Measurements from ENCODE around the gene VPS8. TPM values are rescaled to one million over a fixed set of nuclear protein-coding genes. Genes with fewer than 3 reads are reported as not detected.

VPS8 gene
- total RNA-seq, 1 donor from 2014 or later, result 40.1 TPM

- H3K4me3 Mint-ChIP-seq (ENCODE audit: low read depth), result no peak overlapping the region
- no peaks in the 10 kb centered on the region for H3K36me3 Mint-ChIP-seq (ENCODE audit: low read depth)
- no peaks in the 10 kb centered on the region for H3K9me3 Mint-ChIP-seq
- no peaks in the 10 kb centered on the region for H3K4me1 Mint-ChIP-seq (ENCODE audit: low read depth)
- DNase-seq (ENCODE audit: low spot score), result no peak
- intact Hi-C loops (cut with micrococcal nuclease), result no loop called here
- no peak overlapping the region for H3K27ac Mint-ChIP-seq
- H3K27me3 Mint-ChIP-seq (ENCODE audit: low read depth), result no peaks in the 10 kb centered on the region
Observed at GRCh38 chr3:185070491-185071286, 258.7 kb downstream of the VPS8 start.

GRCh38 chr3:185071287-185071800, 259.4 kb downstream of the VPS8 start:
- no peaks in the 10 kb centered on the region for H3K27me3 Mint-ChIP-seq (ENCODE audit: low read depth)

DNA sequence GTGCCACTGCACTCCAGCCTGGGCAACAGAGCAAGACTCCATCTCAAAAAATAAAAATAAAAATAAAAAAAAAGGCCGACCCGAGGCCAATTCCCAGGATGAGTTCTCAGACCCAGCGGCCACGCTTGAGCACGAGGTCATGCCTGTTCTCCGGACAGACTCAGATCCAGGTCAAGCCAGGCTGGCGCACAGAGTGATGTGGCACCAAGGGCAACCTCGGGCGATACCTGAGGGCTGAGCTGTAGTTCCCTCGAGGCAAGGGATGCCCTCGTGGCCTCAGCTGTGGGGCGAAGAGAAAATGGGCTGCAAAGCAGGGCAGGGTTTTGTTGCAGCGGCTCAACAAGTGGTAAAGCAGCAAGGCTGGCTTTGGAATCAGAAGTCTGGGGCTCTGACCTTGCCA, 263.6 kb downstream of the VPS8 start:
- H3K36me3 Mint-ChIP-seq (ENCODE audit: low read depth), result no peaks in the 10 kb centered on the region
- no peak for DNase-seq (ENCODE audit: low spot score)
- no peaks in the 10 kb centered on the region for H3K9me3 Mint-ChIP-seq
- no peak overlapping the region for H3K4me3 Mint-ChIP-seq (ENCODE audit: low read depth)
- no peaks in the 10 kb centered on the region for H3K27me3 Mint-ChIP-seq (ENCODE audit: low read depth)
- intact Hi-C loops (cut with micrococcal nuclease), result no loop called here
- no peak overlapping the region for H3K27ac Mint-ChIP-seq
- H3K4me1 Mint-ChIP-seq (ENCODE audit: low read depth), result no peaks in the 10 kb centered on the region

More at GRCh38 chr3:185071287-185071800, 259.4 kb downstream of the VPS8 start:
- Mint-ChIP-seq H3K4me1 (ENCODE audit: low read depth) (no peaks in the 10 kb centered on the region), H3K36me3 (ENCODE audit: low read depth) (no peaks in the 10 kb centered on the region), H3K9me3 (no peaks in the 10 kb centered on the region), H3K4me3 (ENCODE audit: low read depth) (no peak overlapping the region), H3K27ac (no peak overlapping the region)
- intact Hi-C loops (cut with micrococcal nuclease), result no loop called here
- no peak for DNase-seq (ENCODE audit: low spot score)

- Mint-ChIP-seq H3K36me3 (ENCODE audit: low read depth) (no peaks in the 10 kb centered on the region), H3K4me3 (ENCODE audit: low read depth) (no peak overlapping the region), H3K9me3 (no peaks in the 10 kb centered on the region), H3K27me3 (ENCODE audit: low read depth) (no peaks in the 10 kb centered on the region), H3K27ac (no peak overlapping the region), H3K4me1 (ENCODE audit: low read depth) (no peaks in the 10 kb centered on the region)
- no peak for DNase-seq (ENCODE audit: low spot score)
- intact Hi-C loops (cut with micrococcal nuclease), result no loop called here
Observed at GRCh38 chr3:185076219-185076618, 264.3 kb downstream of the VPS8 start.

DNA sequence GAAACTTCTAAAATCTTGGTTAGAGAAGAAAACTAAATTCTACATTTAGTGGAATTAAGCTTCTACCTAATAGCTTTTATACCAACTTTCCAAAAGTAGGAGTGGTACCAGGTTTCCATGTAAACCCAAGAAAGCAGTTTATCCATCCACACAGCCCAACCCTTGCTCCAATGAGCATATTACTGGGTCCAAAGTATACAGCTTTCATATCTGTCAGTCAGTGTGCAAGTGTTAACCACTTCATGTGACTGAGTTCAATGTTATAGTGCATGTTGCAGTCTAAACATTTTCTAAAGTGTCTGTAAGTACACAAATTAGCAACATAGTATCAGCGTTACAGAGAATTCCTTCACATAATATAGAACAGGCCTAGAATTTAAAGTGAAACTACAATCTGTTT, 267.7 kb downstream of the VPS8 start:
- Mint-ChIP-seq H3K4me1 (ENCODE audit: low read depth) (no peaks in the 10 kb centered on the region), H3K36me3 (ENCODE audit: low read depth) (no peaks in the 10 kb centered on the region), H3K27ac (no peak overlapping the region), H3K9me3 (no peaks in the 10 kb centered on the region), H3K27me3 (ENCODE audit: low read depth) (no peaks in the 10 kb centered on the region), H3K4me3 (ENCODE audit: low read depth) (no peak overlapping the region)
- no peak for DNase-seq (ENCODE audit: low spot score)
- intact Hi-C loops (cut with micrococcal nuclease), result no loop called here

DNA sequence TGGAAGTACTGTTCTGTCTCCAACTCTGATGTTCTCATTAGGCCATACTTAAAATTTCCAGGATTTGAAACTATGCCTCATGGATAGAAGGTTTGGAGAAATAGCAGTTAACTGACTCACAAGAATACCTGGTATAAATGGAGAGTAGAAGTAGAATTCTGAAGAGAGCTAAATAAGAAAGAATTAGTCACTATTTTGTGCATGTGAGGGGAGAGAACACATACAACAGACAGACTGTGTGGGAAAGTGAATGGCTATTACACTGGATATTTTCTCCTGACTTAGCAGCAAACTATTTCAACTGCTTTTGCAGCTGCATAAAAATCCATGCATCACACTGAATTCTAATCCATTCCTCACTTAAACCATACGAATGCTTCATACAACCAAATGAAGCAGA, 269.6 kb downstream of the VPS8 start:
- H3K27ac Mint-ChIP-seq, result no peak overlapping the region
- H3K4me3 Mint-ChIP-seq (ENCODE audit: low read depth), result no peak overlapping the region
- H3K4me1 Mint-ChIP-seq (ENCODE audit: low read depth), result no peaks in the 10 kb centered on the region
- no peak for DNase-seq (ENCODE audit: low spot score)
- peaks cover 7% of the 10 kb centered on the region for H3K27me3 Mint-ChIP-seq (ENCODE audit: low read depth)
- intact Hi-C loops (cut with micrococcal nuclease), result no loop called here
- no peaks in the 10 kb centered on the region for H3K36me3 Mint-ChIP-seq (ENCODE audit: low read depth)
- H3K9me3 Mint-ChIP-seq, result no peaks in the 10 kb centered on the region

- Mint-ChIP-seq H3K27ac (no peak overlapping the region), H3K9me3 (no peaks in the 10 kb centered on the region), H3K4me3 (ENCODE audit: low read depth) (no peak overlapping the region), H3K27me3 (ENCODE audit: low read depth) (peaks cover 7% of the 10 kb centered on the region), H3K36me3 (ENCODE audit: low read depth) (no peaks in the 10 kb centered on the region), H3K4me1 (ENCODE audit: low read depth) (no peaks in the 10 kb centered on the region)
- DNase-seq (ENCODE audit: low spot score), result no peak
- intact Hi-C loops (cut with micrococcal nuclease), result no loop called here
Observed at GRCh38 chr3:185082149-185082548, 270.2 kb downstream of the VPS8 start.

- intact Hi-C loops (cut with micrococcal nuclease), result no loop called here
- Mint-ChIP-seq H3K27me3 (ENCODE audit: low read depth) (peaks cover 11% of the 10 kb centered on the region), H3K9me3 (no peaks in the 10 kb centered on the region), H3K4me3 (ENCODE audit: low read depth) (no peak overlapping the region), H3K36me3 (ENCODE audit: low read depth) (no peaks in the 10 kb centered on the region), H3K4me1 (ENCODE audit: low read depth) (no peaks in the 10 kb centered on the region), H3K27ac (no peak overlapping the region)
- DNase-seq (ENCODE audit: low spot score), result no peak
Observed at GRCh38 chr3:185082829-185083228, 270.9 kb downstream of the VPS8 start.

DNA sequence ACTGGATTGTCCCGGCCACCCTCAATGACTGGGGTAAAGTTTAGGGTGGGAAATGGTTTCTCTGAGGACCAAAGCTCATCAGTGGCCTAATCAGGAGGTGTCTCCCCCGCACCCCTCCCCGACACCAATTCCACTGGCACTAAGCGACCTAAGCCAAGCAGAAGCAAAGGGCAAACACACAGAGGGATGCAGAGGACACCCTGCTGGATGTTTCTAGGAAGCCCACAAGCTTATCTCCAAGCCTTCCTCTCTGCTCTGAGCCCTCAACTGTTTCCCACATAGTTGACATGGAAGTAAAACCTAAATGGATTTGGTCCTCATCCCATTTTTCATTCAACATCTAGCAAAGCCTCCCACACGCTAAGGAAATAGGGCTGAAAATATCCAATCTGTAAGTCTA, 272.4 kb downstream of the VPS8 start:
- H3K27ac Mint-ChIP-seq, result no peak overlapping the region
- no peak for DNase-seq (ENCODE audit: low spot score)
- intact Hi-C loops (cut with micrococcal nuclease), result no loop called here
- H3K27me3 Mint-ChIP-seq (ENCODE audit: low read depth), result peaks cover 11% of the 10 kb centered on the region
- no peaks in the 10 kb centered on the region for H3K9me3 Mint-ChIP-seq
- H3K36me3 Mint-ChIP-seq (ENCODE audit: low read depth), result no peaks in the 10 kb centered on the region
- no peaks in the 10 kb centered on the region for H3K4me1 Mint-ChIP-seq (ENCODE audit: low read depth)
- no peak overlapping the region for H3K4me3 Mint-ChIP-seq (ENCODE audit: low read depth)

DNA sequence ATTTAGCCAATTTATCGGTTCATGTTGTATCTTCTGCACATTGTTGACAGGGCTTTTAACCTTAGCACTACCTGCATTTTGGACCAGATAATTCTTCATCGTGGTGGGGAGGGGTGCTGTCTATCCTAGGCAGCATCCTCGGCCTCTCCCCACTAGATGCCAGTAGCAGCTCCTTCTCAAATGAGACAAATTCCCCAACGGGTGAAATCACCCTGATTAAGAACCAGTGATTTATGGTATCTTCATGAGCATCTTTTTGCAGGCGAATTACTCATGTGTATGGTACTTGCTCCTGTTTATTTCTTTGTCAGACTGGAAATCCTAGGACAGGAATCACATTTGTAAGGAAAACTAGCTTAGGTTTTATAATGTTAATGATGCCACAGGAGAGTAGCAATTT, 272.9 kb downstream of the VPS8 start:
- Mint-ChIP-seq H3K36me3 (ENCODE audit: low read depth) (no peaks in the 10 kb centered on the region), H3K4me1 (ENCODE audit: low read depth) (no peaks in the 10 kb centered on the region), H3K9me3 (no peaks in the 10 kb centered on the region), H3K27me3 (ENCODE audit: low read depth) (peaks cover 11% of the 10 kb centered on the region), H3K4me3 (ENCODE audit: low read depth) (no peak overlapping the region), H3K27ac (no peak overlapping the region)
- no peak for DNase-seq (ENCODE audit: low spot score)
- intact Hi-C loops (cut with micrococcal nuclease), result no loop called here

GRCh38 chr3:185087419-185087818, 275.5 kb downstream of the VPS8 start:
- Mint-ChIP-seq H3K4me3 (ENCODE audit: low read depth) (no peak overlapping the region), H3K4me1 (ENCODE audit: low read depth) (no peaks in the 10 kb centered on the region), H3K36me3 (ENCODE audit: low read depth) (no peaks in the 10 kb centered on the region), H3K27ac (no peak overlapping the region), H3K27me3 (ENCODE audit: low read depth) (peaks cover 16% of the 10 kb centered on the region), H3K9me3 (no peaks in the 10 kb centered on the region)
- no peak for DNase-seq (ENCODE audit: low spot score)
- intact Hi-C loops (cut with micrococcal nuclease), result no loop called here

- Mint-ChIP-seq H3K9me3 (no peaks in the 10 kb centered on the region), H3K4me1 (ENCODE audit: low read depth) (no peaks in the 10 kb centered on the region), H3K27me3 (ENCODE audit: low read depth) (peaks cover 16% of the 10 kb centered on the region), H3K36me3 (ENCODE audit: low read depth) (no peaks in the 10 kb centered on the region), H3K27ac (no peak overlapping the region), H3K4me3 (ENCODE audit: low read depth) (no peak overlapping the region)
- intact Hi-C loops (cut with micrococcal nuclease), result no loop called here
- no peak for DNase-seq (ENCODE audit: low spot score)
Observed at GRCh38 chr3:185089343-185089742, 277.4 kb downstream of the VPS8 start.

- no peak for DNase-seq (ENCODE audit: low spot score)
Observed at GRCh38 chr3:185089751-185090150, 277.8 kb downstream of the VPS8 start.

More at GRCh38 chr3:185089751-185090150, 277.8 kb downstream of the VPS8 start:
- Mint-ChIP-seq H3K36me3 (ENCODE audit: low read depth) (no peaks in the 10 kb centered on the region), H3K4me3 (ENCODE audit: low read depth) (no peak overlapping the region), H3K27me3 (ENCODE audit: low read depth) (peaks cover 16% of the 10 kb centered on the region), H3K27ac (no peak overlapping the region), H3K4me1 (ENCODE audit: low read depth) (no peaks in the 10 kb centered on the region), H3K9me3 (no peaks in the 10 kb centered on the region)
- intact Hi-C loops (cut with micrococcal nuclease), result no loop called here

Data from activated T-helper 2 cell treated with anti-CD3 and anti-CD28 coated beads, Interferon-gamma antibody, Interleukin-2, Interleukin-4, amounts not matched to agents 10 μg/mL and 5 μg/mL and 100 μg/mL, durations not matched to agents 14 hours and 24 hours and 36 hours (primary cell).